ENCODE measurements around the gene MASTL.

The MASTL gene

DNA sequence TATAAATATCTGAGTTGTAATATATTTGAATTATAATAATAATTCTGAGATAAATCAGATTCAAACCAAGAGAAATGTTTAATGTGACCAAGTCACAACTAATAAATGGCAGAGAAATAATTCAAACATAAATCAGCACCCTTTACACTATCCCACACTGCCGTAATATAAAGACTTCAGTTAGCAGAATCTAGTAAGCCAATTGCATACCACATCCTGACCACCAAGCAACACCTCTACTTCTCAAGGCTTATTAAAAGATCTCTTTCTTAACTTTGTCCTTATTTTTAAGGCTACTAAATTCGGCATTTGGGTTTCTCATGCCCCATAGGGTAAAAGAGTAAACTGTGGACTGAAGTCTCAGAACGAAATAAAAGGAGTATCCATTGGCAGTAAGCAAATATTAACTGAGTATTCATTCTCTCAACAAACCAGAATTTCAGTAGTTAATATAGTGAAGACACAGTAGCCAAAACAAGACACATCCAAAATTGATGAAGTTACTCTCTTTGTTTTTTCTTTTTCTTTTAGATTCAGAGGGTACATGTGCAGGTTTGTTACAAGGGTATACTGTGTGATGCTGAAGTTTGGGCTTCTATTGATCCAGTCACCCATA lies 70.6 kb downstream of the MASTL start:
- DNase-seq (ENCODE audit: low read depth): no peak

DNA sequence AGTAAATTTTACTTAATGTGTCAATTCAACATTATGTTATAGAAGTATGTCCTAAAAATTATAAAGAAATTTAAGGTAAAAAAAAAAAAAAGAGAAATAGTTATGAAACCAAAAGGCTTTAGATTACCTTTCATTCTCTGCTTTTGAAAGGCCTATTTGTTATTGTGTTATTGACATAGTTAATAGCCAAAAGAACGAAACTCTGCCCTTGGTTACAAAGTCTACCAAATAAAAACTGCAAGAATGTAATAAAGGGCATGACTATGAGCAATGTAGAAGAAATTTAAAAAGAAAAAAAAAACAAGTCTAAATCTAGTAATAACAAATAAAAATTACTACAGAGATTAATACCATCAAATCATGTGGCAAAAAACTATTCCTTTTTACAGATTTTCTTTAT lies 74.9 kb downstream of the MASTL start:
- no peak for DNase-seq (ENCODE audit: low read depth)

DNA sequence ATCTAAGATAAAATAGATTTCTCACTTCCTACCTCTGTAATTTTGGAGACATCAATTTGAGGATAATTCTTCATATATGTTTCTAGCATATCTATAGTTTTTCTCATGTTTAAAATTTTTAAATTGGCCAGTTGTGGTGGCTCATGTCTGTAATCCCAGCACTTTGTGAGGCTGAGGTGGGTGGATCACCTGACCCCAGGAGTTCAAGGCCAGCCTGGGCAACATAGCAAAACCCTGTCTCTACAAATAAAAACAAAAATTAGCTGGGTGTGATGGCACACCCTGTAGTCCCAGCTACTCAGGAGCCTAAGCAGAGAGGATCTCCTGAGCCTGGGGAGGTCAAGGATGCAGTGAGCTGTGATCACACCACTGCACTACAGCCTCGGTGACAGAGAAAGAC lies 80.6 kb downstream of the MASTL start:
- no peak for DNase-seq (ENCODE audit: low read depth)
